Fibroblast of lung (primary cell): ENCODE results near the gene AK5. TPM values are rescaled to one million over a fixed set of nuclear protein-coding genes. Genes with fewer than 3 reads are reported as not detected.
A peak's percentile ranks its signal among the peaks of the same experiment; 100 is the strongest.

Source experiments
- DNase-seq, 2 donors: peaks; one replicate each; pipeline versions ENCODE4 v3.0.0 to v3.0.0-alpha.2; 2010; ENCODE audit warnings: low read depth in 2 of 2
- H2AFZ ChIP-seq: 2 replicates; pipeline ENCODE4 v1.5.1; 2012; ENCODE audit warnings: low read length, control low read depth, inconsistent platforms
- H3K27ac ChIP-seq: 2 replicates; pipeline ENCODE4 v1.5.1; 2011; ENCODE audit warnings: low read length, control low read depth; ENCODE audit not compliant: insufficient read depth
- H3K27me3 ChIP-seq: 2 replicates; pipeline ENCODE4 v1.5.1; 2011; ENCODE audit warnings: mild to moderate bottlenecking, low read length; ENCODE audit not compliant: control insufficient read depth, insufficient read depth
- H3K36me3 ChIP-seq: 2 replicates; pipeline ENCODE4 v1.5.1; 2011; ENCODE audit warnings: low read length; ENCODE audit not compliant: control insufficient read depth, insufficient read depth
- H3K4me1 ChIP-seq: 2 replicates; pipeline ENCODE4 v1.5.1; 2011; ENCODE audit warnings: low read length; ENCODE audit not compliant: control insufficient read depth, insufficient read depth; ENCODE audit errors: extremely low read depth
- H3K4me2 ChIP-seq: 2 replicates; pipeline ENCODE4 v1.5.1; 2011; ENCODE audit warnings: low read length, control low read depth; ENCODE audit not compliant: insufficient read depth; ENCODE audit errors: extremely low read depth
- H3K4me3 ChIP-seq, 4 experiments: fragments of 200-600 bp in 1 of 4; sonication (generic) in 1 of 4; replicated peaks in 1 of 4; 2 replicates each; pipeline ENCODE4 v1.5.1; 2011 to 2016; ENCODE audit warnings: low read length in 4 of 4, low read depth in 3 of 4, mild to moderate bottlenecking in 3 of 4, control low read depth in 2 of 4, inconsistent platforms in 1 of 4, mixed read lengths in 1 of 4; ENCODE audit not compliant: insufficient read depth in 1 of 4; ENCODE audit errors: control extremely low read depth in 1 of 4
- H3K79me2 ChIP-seq: 2 replicates; pipeline ENCODE4 v1.5.1; 2012; ENCODE audit warnings: mild to moderate bottlenecking, low read length, inconsistent platforms; ENCODE audit not compliant: control insufficient read depth, insufficient read depth
- H3K9ac ChIP-seq: 2 replicates; pipeline ENCODE4 v1.5.1; 2011; ENCODE audit warnings: mild to moderate bottlenecking, low read length, control low read depth; ENCODE audit not compliant: insufficient read depth
- H3K9me3 ChIP-seq: 2 replicates; pipeline ENCODE4 v1.5.1; 2012; ENCODE audit warnings: low read depth, low read length; ENCODE audit not compliant: control insufficient read depth, insufficient read depth
- H4K20me1 ChIP-seq: 2 replicates; pipeline ENCODE4 v1.5.1; 2011; ENCODE audit warnings: low read length; ENCODE audit not compliant: control insufficient read depth, insufficient read depth; ENCODE audit errors: extremely low read depth
- CTCF ChIP-seq, 2 donors: IDR thresholded peaks in 1 of 2; conservative IDR thresholded peaks in 1 of 2; 1 replicate in 1 of 2; 2 replicates in 1 of 2; pipeline ENCODE4 v1.5.1; 2011 to 2012; ENCODE audit warnings: low read length in 2 of 2, control low read depth in 1 of 2, inconsistent platforms in 1 of 2, low read depth in 1 of 2, mild to moderate bottlenecking in 1 of 2
- EZH2 ChIP-seq: IDR thresholded peaks from 2 replicates; pipeline ENCODE4 v1.5.1; 2012; ENCODE audit warnings: low read length, control low read depth, mild to moderate bottlenecking; ENCODE audit errors: missing control alignments
- polyA plus RNA-seq, 2 donors: library from polyadenylated mRNA; depleted of rRNA in 1 of 2; stranded (reverse) in 1 of 2; unstranded in 1 of 2; fragments of >200 nt; gene quantifications; 2 replicates each; pipeline ENCODE4 v1.2.1, GENCODE V29; 2011 to 2012; ENCODE audit warnings: missing spikeins in 1 of 2
- total RNA-seq: library from RNA; depleted of rRNA; stranded (reverse); fragments of >200 nt; gene quantifications from 2 replicates; pipeline ENCODE4 v1.2.1, GENCODE V29; 2014

The AK5 gene
- total and polyA plus RNA-seq, 2 donors (not counting 1 experiment from before 2014, with no cell fraction given): 37.9 to 87.7 TPM

DNA sequence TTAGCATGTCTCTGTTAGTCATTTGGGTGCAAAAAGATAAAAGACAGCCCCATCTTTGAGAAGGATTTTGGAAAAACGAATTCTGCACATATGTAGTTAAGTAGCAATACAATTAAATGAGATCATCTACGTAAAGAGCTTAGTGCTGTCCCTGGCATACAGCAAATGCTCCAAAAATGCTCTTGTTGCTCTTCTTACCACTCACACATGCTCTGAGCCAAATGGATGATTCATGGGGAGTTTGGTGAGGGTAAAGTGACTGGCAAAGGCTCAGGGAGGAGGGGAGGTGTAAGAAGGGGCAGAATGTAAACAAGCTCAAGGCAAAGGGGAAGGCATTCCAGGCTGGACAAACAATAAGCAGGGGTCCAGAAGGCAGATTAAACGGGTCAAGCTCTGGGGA lies 191.9 kb downstream of the AK5 start:
- Histone ChIP-seq H2AFZ (no peak overlapping the region), H3K9me3 (no peaks in the 10 kb centered on the region), H3K4me2 (peak overlapping the region; percentile 52), H3K36me3 (no peaks in the 10 kb centered on the region), H3K27me3 (no peaks in the 10 kb centered on the region), H3K9ac (no peak overlapping the region), H4K20me1 (no peaks in the 10 kb centered on the region), H3K27ac (peak overlapping the region; percentile 9), H3K79me2 (no peaks in the 10 kb centered on the region), H3K4me3 (no peak overlapping the region), H3K4me1 (peaks cover 9% of the 10 kb centered on the region)
- TF ChIP-seq CTCF (conservative IDR thresholded peaks at IDR 0.05 in 1 of 2, IDR thresholded peaks at IDR 0.05 in 1 of 2; ENCODE audit: low read depth in 1 of 2, low read length in 2 of 2) (no peak), EZH2 (no peak)
- peak; percentile 86 to 89 for DNase-seq

GRCh38 chr1:77475641-77476040 lies 193.8 kb downstream of the AK5 start:
- Histone ChIP-seq H3K9me3 (no peaks in the 10 kb centered on the region), H3K79me2 (no peaks in the 10 kb centered on the region), H3K36me3 (no peaks in the 10 kb centered on the region), H3K27ac (no peak overlapping the region), H3K9ac (no peak overlapping the region), H4K20me1 (no peaks in the 10 kb centered on the region), H3K4me3 (no peak overlapping the region), H3K27me3 (no peaks in the 10 kb centered on the region), H3K4me2 (no peak overlapping the region), H2AFZ (no peak overlapping the region), H3K4me1 (peaks cover 9% of the 10 kb centered on the region)
- no peak for DNase-seq
- TF ChIP-seq EZH2 (no peak), CTCF (conservative IDR thresholded peaks at IDR 0.05 in 1 of 2, IDR thresholded peaks at IDR 0.05 in 1 of 2; ENCODE audit: low read depth in 1 of 2, low read length in 2 of 2) (no peak)

- no peak for DNase-seq
- Histone ChIP-seq H3K79me2 (no peaks in the 10 kb centered on the region), H3K27me3 (no peaks in the 10 kb centered on the region), H3K9ac (no peak overlapping the region), H4K20me1 (no peaks in the 10 kb centered on the region), H3K4me3 (no peak overlapping the region), H2AFZ (no peak overlapping the region), H3K9me3 (no peaks in the 10 kb centered on the region), H3K36me3 (no peaks in the 10 kb centered on the region), H3K27ac (no peak overlapping the region), H3K4me2 (no peak overlapping the region), H3K4me1 (peaks cover 9% of the 10 kb centered on the region)
- TF ChIP-seq CTCF (conservative IDR thresholded peaks at IDR 0.05 in 1 of 2, IDR thresholded peaks at IDR 0.05 in 1 of 2; ENCODE audit: low read depth in 1 of 2, low read length in 2 of 2) (no peak), EZH2 (no peak)
Observed at GRCh38 chr1:77476475-77476874, 194.7 kb downstream of the AK5 start.
